NCI-H2029 (cell line): ENCODE data around the gene PTPN23.

ENCODE experiments used
- DNase-seq: peaks from one replicate; lab custom pipeline; 2025; lab: John Stamatoyannopoulos, UW

Gene PTPN23

GRCh38 chr3:47374587-47374986, 6.2 kb upstream of the PTPN23 start:
- DNase-seq, result no peak

DNA sequence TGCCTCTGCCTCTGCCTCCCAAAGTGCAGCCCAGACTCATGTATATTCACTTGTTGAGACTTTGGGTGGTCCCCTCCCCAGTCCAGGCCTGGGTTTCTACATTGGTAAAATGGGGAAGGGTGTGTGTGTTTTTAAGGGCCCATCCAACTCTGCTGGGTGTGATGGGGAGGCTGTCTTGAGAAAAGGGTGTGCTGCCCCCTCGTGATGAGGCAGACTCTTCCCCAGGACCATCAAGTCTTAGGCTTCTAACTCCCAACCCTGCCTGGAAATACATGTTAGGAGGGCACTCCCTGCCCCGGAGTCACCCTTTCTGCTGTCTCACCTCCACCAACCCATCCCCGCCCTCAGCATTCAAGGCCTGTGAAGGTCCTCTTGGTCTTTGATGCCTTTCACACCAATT, 4.4 kb upstream of the PTPN23 start:
- no peak for DNase-seq

- no peak for DNase-seq
Measured at GRCh38 chr3:47377186-47377585, 3.6 kb upstream of the PTPN23 start.

DNA sequence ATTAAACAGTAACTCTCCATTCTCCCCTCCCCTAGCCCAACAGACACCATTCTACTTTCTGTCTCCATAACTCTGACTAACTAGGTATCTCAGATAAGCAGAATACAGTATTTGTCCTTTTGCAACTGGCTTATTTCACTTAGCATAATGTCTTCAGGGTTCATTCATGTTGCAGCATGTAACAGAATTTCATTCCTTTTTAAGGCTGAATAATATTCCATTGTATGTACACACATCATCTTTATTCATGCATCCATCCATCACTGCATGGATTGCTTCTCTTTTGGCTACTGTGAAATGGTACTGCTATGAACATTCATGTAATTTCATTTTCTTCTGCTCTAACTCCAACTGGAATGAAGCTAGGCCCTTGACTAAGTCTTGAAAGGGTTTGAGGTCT, 2.0 kb upstream of the PTPN23 start:
- DNase-seq, result no peak

DNA sequence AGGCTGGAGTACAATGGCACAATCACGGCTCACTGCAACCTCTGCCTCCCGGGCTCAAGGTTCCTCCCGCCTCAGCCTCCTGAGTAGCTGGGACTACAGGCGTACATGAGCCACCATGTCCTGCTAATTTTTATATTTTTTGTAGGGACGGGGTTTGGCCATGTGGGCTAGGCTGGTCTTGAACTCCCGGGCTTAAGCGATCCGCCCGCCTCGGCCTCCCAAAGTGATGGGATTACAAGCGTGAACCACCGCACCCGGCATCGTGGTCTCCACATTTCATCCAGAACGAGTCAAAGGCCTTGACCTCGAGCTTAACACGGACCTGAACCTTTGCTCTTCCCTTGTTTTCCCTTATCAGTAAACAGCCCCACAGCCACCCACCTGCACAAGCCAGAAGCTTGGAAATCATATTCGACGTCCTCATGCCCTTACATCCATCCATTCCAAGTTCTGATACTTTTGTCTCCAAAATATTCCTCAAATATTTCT, 1.4 kb upstream of the PTPN23 start:
- DNase-seq, result no peak

- no peak for DNase-seq
Measured at GRCh38 chr3:47380026-47380600, 708 bp upstream of the PTPN23 start.

DNA sequence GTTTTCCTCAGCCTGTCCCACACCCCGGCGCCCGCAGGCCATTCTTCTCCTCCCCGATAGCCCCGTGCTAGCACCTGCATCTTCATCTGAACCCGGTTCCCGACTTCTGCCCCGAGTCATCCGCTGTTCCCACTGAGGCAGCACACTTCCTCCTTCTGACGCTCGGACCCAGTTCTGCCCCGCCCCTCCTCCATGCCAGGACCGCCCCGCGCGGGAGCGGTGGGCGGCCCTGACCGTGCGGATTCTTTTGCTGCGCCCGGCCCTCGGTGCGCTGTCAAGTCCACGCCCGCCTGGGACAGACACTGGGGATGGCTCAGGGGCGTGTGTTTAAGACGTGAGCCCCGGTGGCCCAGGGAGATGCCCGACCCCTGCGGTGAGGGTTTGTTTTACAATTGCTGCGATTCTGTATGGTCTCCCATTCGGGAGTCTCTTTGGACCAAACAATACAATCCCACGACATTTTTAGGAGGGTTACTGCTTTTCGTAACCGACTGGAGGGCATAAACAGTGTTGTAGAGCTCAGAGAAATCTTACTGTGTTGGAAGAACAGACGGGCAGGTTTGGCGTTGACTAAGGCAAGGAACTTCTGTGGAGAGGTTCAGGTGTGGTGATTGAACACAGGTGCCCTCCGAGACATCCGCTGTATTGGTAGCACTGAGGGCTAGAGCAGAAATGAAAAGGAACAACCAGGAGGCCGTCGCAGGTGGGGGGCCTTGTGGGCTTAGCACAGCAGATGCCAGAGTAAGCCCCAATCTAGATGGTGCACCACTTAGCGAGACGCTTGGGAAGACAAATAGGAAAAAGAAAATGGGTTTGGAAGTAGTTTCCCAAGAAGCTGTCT, 716 bp downstream of the PTPN23 start:
- peak; percentile 89 for DNase-seq

DNA sequence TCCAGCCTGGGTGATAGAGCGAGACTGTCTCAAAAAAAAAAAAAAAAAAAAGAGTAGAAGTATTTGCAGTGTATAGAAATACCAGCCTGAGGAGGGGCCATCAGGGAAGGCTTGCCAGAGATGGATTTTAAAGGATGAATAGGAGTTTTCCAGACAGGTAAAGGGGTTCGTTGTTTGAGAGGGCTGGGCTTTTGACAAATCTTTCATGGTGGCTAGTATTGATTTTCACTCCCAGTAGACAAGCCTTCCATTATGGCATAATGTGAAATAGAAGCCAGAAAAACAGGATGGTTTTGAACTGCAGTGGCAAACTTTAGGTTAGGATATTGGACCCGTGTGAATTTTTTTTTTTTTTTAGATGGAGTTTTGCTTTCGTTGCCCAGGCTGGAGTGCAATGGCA, 3.6 kb downstream of the PTPN23 start:
- no peak for DNase-seq

DNA sequence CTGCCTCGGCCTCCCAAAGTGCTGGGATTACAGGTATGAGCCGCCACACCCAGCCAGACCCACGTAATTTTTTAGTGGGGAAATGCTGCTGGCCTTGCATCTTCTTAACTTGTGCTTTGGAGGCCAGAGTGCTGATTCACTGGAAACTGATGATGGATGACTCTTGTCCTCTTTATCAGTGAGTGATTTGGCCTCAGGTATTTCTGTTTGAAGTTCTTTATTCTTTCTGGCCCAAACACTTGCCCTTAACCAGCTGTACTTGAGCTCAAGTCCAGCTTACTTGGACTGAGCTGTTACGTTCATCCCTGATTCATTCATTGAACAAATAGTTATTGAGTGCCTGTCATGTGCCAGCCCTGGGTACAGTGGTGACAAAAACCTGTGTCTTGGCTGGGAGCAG, 4.2 kb downstream of the PTPN23 start:
- DNase-seq, result no peak

- no peak for DNase-seq
Measured at GRCh38 chr3:47385796-47386195, 5.0 kb downstream of the PTPN23 start.

DNA sequence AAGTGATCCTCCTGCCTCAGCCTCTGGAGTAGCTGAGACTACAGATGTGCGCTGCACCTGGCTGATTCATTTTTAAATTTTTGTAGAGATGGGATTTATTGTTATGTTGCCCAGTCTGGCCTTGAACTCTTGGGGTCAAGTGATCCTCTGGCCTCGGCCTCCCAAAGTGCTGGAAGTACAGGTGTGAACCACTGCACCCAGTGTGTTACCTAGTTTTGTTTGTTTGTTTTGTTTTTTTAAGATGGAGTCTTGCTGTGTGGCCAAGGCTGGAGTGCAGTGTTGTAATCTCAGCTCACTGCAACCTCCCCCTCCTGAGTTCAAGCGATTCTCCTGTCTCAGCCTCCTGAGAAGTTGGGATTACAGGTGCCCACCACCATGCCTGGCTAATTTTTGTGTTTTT, 12.1 kb downstream of the PTPN23 start:
- DNase-seq, result no peak

DNA sequence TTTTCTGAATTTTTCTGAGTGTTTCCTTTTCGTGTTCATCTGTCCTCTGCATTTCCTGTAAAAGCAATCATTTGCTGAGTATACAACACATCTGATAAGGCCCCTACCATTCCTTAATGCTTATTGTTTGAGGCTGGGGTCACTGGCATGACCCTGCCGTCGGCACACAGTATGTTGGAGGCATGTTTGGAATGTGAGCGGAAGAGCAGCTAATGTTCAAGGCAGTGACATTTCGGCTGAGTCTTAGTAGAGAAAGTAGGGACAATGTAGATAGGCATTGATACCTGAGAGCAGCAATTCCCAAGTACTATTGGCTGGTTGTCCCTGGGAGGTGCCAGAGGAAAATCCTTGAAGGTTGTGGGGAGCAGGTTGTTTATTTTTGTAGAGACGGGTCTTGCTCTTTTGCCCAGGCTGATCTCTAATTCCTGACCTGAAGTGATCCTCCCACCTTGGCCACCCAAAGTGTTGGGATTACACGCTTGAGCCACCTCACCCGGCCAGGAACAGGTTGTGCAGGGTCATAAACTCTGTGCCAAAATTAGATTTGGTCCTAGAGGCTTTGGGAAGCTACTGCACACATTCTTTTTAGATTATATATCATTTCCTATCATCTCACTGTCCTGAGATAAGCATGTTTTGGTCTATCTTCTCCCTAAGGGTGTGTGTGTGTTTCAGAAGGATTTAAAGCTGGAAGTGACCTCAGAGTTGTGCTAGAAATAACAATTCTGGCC, 13.5 kb downstream of the PTPN23 start:
- DNase-seq, result no peak

DNA sequence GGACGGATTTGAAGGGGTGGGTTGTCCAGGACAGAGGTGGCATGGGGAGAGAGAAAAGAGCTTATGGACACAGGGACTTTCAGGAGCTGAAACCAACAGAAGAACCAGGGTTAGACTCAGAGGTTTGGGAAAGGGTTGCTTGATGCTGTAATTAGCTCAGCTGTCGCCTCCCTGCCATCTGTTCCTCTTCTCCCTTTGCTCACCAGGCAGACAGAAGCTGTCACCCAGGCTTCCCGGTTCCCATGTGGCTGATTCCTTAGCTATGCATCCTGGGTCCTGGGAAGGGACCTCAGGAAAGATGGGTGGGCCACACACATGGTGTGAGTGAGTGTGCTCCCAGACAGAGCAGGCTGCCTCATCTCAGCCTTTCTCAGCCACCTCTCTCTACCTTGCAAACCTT, 14.1 kb downstream of the PTPN23 start:
- DNase-seq, result no peak

DNA sequence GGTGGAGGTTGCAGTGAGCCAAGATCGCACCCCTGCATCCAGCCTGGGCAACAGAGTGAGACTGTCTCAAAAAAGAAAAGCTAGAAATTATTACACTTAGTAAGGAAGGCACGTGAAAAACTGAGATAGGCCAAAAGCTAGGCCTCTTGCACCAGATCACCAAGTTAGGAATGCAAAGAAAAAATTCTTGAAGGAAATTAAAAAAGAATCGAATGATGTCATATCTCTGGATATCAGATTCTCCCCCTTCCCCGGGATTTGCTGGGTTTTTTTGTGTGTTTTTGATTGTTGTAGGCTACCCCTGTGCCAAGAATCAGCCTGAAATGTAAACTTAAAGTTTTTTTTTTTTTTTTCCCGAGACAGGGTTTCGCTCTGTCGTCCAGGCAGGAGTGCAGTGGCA, 17.4 kb downstream of the PTPN23 start:
- no peak for DNase-seq

DNA sequence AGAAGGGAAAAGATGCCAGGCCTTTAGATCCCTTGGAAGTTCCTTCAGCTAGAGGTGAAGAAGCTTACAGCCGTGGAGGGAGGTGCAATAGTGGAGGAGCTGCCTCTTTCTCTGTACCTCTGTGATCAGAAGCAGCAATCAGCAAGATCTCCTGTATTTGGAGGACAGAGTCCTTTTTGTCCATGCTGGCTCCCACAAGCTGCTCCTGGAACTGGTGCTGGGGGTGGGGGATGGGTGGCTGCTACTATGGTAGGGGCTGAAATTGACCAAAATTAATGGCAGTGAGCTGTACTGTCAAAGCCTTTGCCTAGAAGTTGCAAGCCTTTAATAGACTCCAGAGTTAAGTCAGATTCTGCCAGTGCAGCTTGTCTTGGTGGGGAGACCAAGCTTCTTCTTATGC, 18.2 kb downstream of the PTPN23 start:
- no peak for DNase-seq

DNA sequence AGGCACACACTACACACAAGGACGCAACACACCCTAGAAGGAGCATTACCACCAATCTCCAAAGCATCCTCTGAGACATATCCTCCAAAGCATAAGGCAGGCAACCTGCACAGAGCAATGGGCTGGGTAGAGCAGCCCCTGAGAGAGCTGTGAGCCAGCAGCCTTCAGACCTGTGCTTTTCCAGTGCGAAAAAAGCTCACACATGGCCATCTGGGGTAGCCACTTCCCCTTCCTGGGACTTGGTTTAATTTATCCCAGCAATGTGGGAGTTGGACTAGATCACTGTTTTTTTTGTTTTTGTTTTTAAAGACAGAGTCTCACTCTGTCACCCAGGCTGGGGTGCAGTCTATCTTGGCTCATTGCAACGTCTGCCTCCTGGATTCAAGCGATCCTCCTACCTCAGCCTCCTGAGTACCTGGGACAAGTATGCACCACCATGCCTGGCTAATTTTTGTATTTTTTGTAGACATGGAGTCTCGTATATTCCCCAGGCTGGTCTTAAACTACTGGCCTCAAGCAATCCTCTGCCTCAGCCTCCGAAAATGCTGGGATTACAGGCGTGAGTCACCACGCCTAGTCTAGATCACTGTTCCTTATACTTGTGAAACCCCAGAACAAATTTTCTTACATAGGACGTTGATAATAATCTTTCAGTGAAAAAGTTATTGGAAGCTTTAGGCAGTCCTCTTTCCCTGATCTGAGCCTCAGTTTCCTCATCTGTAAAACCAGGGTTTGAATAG, 18.9 kb downstream of the PTPN23 start:
- DNase-seq, result no peak

DNA sequence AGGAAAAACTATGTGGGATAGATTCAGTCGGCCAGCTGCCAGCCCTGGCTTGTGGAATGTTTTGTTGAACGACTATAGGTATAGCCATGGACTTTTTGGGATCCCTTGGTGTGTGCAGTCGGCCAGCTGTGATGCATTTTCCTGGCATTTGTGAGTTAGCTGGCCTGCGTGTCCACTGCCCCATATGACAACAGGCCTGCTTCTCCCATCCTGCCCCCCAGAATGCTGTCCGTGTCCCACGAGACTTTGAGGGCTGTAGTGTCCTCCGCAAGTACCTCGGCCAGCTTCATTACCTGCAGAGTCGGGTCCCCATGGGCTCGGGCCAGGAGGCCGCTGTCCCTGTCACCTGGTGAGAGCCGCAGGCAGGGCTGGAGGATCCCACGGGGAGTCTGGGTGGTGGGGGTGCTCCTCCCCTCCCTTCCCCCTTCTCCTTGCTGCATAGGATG, 23.6 kb downstream of the PTPN23 start:
- DNase-seq, result no peak

GRCh38 chr3:47404955-47405790, 24.4 kb downstream of the PTPN23 start:
- no peak for DNase-seq

- no peak for DNase-seq
Measured at GRCh38 chr3:47405820-47406761, 25.3 kb downstream of the PTPN23 start.

DNA sequence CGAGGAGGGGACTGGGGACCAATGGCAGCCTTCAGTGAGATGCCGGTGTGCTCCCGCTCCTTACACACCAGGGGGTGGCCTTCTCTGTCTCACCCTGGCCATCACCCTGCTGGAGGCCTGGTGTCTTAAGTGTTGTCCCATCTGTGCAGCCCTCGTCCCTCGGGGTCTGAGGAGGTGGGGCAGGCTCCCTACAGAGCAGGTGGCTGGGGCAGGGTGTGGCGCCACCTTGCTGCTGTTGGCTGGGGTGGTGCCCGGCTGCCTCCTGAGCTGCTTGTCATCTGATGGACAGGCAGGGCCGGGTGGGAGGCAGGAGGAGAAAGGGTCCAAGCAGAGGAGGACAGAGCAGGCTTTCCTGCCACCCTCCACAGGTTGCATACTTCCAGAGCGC, 25.9 kb downstream of the PTPN23 start:
- no peak for DNase-seq
